ENCODE data around the gene PMVK. TPM values are rescaled to one million over a fixed set of nuclear protein-coding genes. Genes with fewer than 3 reads are reported as not detected.

PMVK gene
- total RNA-seq, 1 experiment from 2014 or later = 32.3 TPM

DNA sequence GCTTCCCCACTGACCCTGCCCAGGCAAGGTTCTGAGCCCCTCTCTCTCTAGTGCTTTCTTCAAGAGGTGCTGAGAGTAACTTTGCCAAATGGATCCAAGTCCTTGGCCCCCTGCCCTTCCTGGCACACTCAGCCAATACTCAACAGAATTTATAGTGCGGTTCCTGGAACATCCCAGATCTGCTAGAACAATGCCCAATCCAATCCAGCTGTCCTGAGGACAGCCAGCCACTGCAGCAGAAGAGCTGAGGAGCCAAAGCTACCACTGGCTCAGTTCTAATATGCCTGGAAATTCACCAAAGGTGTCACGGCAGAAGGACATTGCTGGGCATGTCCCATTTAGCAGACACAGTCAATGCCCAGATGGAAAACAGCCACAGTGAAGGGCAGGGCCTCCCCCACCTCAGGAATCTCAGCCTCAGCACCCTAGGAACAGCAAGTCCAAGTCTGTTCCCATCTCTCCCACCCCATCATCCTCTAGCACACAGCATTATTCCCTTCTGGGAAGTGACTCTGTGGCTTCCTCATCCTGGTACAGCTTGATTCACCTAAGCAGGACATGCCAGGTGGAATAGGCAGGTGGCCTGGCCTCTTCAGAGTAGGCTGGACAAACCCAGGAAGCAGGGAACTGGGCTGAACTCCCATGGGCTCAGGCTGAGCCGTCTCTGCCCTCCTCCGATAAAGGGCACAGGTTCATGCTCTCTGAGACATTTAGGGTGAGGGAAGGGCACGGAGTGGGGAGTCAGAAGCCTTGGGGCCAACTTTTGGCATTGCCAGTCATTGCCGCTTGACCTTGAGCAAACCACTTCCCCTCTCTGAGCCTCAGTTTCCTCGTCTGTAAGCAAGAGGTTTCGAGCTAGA is 24.6 kb downstream of the PMVK start:
- ChIA-PET POLR2A (ENCODE audit: unreplicated experiment) (no interaction called here), CTCF (no interaction called here)
- Histone ChIP-seq H3K27ac (ENCODE audit: low read length) (no peak overlapping the region), H3K36me3 (ENCODE audit: low read depth, low read length) (no peaks in the 10 kb centered on the region), H4K20me1 (ENCODE audit: low read length) (no peaks in the 10 kb centered on the region), H3K9ac (ENCODE audit: low read length) (no peak overlapping the region), H2AFZ (ENCODE audit: low read length) (no peak overlapping the region), H3F3A (ENCODE audit: low read length, unreplicated experiment) (no peaks in the 10 kb centered on the region), H3K79me2 (ENCODE audit: low read length) (no peaks in the 10 kb centered on the region), H3K9me3 (ENCODE audit: low read length) (no peaks in the 10 kb centered on the region), H3K9me2 (replicated peaks; ENCODE audit: low read length) (no peaks in the 10 kb centered on the region), H3K27me3 (ENCODE audit: low read length) (no peaks in the 10 kb centered on the region), H3K4me1 (ENCODE audit: insufficient read depth, low read length) (no peaks in the 10 kb centered on the region), H3K4me2 (ENCODE audit: low read length) (no peak overlapping the region), H3K4me3 (ENCODE audit: low read length) (no peak overlapping the region)
- TF ChIP-seq, protein P1, sequence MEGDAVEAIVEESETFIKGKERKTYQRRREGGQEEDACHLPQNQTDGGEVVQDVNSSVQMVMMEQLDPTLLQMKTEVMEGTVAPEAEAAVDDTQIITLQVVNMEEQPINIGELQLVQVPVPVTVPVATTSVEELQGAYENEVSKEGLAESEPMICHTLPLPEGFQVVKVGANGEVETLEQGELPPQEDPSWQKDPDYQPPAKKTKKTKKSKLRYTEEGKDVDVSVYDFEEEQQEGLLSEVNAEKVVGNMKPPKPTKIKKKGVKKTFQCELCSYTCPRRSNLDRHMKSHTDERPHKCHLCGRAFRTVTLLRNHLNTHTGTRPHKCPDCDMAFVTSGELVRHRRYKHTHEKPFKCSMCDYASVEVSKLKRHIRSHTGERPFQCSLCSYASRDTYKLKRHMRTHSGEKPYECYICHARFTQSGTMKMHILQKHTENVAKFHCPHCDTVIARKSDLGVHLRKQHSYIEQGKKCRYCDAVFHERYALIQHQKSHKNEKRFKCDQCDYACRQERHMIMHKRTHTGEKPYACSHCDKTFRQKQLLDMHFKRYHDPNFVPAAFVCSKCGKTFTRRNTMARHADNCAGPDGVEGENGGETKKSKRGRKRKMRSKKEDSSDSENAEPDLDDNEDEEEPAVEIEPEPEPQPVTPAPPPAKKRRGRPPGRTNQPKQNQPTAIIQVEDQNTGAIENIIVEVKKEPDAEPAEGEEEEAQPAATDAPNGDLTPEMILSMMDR (conservative IDR thresholded peaks at IDR 0.05; ENCODE audit: low read depth, low read length) = no peak
- TF ChIP-seq EZH2phosphoT487 (IDR thresholded peaks at IDR 0.05; ENCODE audit: borderline replicate concordance, low read length) = no peak
- TF ChIP-seq EZH2 (IDR thresholded peaks at IDR 0.05; ENCODE audit: low read length, unreplicated experiment) = no peak
- intact Hi-C loops (cut with micrococcal nuclease) = no loop called here
- ATAC-seq (no peak), DNase-seq (no peak)
- no TSS peak for BruUV-seq (replicated peaks)

DNA sequence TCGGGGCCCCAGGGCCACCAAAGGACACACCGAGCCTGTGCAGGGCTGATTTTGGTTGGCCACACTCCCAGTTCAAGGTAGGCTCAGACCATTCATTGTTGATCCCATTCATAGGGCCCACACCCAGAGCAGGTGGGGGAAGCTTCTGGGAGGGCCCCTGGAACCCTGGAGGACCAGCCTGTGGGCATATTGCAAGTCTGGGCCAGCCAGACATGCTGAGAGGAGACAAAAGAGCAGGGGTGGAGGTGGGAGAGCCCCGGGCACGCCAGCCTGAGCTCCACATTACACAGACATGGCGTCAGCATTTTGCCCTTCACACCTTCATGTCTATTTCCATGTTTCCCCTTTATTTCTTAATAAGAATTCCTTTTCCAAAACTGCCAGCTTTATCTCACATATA is 25.7 kb downstream of the PMVK start:
- no peak for DNase-seq

More for the DNA sequence above, 25.7 kb downstream of the PMVK start:
- Histone ChIP-seq H2AFZ (ENCODE audit: low read length) (no peak overlapping the region), H3F3A (ENCODE audit: low read length, unreplicated experiment) (no peaks in the 10 kb centered on the region), H3K4me1 (ENCODE audit: insufficient read depth, low read length) (no peaks in the 10 kb centered on the region), H3K27me3 (ENCODE audit: low read length) (no peaks in the 10 kb centered on the region), H3K4me2 (ENCODE audit: low read length) (no peak overlapping the region), H3K9me3 (ENCODE audit: low read length) (no peaks in the 10 kb centered on the region), H3K36me3 (ENCODE audit: low read depth, low read length) (no peaks in the 10 kb centered on the region), H4K20me1 (ENCODE audit: low read length) (no peaks in the 10 kb centered on the region), H3K9ac (ENCODE audit: low read length) (no peak overlapping the region), H3K9me2 (replicated peaks; ENCODE audit: low read length) (no peaks in the 10 kb centered on the region), H3K79me2 (ENCODE audit: low read length) (no peaks in the 10 kb centered on the region), H3K4me3 (ENCODE audit: low read length) (no peak overlapping the region), H3K27ac (ENCODE audit: low read length) (no peak overlapping the region)
- POLR2A ChIA-PET (ENCODE audit: unreplicated experiment) = no interaction called here
- no peak for ATAC-seq
- CTCF ChIA-PET = no interaction called here
- BruUV-seq (replicated peaks) = no TSS peak
- intact Hi-C loops (cut with micrococcal nuclease) = no loop called here
- TF ChIP-seq EZH2 (IDR thresholded peaks at IDR 0.05; ENCODE audit: low read length, unreplicated experiment) (no peak), EZH2phosphoT487 (IDR thresholded peaks at IDR 0.05; ENCODE audit: borderline replicate concordance, low read length) (no peak)
- TF ChIP-seq, protein P1 (conservative IDR thresholded peaks at IDR 0.05; ENCODE audit: low read depth, low read length) = no peak
